ENCODE results near the gene MAP9. TPM values are rescaled to one million over a fixed set of nuclear protein-coding genes. Genes with fewer than 3 reads are reported as not detected.

MAP9 gene
- polyA plus RNA-seq, 1 donor from 2014 or later, result 36.0 TPM

DNA sequence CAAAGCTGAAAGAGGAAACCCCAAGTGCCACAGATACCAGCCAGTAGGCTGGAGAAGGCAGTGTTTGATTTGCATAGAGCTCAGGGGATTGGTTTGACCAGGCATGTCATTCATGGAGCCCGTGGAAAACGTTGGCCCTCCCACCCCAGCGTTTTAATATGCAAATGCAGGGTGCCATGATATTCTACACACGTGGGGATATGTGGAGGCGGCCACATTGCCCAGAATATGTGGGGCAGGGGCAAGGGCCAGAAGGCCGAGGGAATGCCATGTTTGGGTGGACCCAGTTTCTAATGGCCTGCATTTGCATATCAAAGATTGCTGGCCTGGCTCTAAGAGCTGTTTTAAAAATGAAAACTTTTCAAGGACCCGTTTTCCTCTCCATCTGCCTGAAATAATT, 71.1 kb downstream of the MAP9 start:
- no peaks in the 10 kb centered on the region for H3K79me2 ChIP-seq (replicated peaks; ENCODE audit: insufficient read depth, low read length)
- no peaks in the 10 kb centered on the region for H3K9me3 ChIP-seq (ENCODE audit: low read length)
- no peaks in the 10 kb centered on the region for H3K9me2 ChIP-seq (ENCODE audit: insufficient read depth, low read length)
- no peak overlapping the region for H3K27ac ChIP-seq (ENCODE audit: low read length)
- no peaks in the 10 kb centered on the region for H3K27me3 ChIP-seq (ENCODE audit: insufficient read depth, low read depth, low read length)
- no peak overlapping the region for H3K9ac ChIP-seq (ENCODE audit: low read length)
- no peaks in the 10 kb centered on the region for H3K36me3 ChIP-seq (ENCODE audit: insufficient read depth, low read length)
- TF ChIP-seq, protein P1, sequence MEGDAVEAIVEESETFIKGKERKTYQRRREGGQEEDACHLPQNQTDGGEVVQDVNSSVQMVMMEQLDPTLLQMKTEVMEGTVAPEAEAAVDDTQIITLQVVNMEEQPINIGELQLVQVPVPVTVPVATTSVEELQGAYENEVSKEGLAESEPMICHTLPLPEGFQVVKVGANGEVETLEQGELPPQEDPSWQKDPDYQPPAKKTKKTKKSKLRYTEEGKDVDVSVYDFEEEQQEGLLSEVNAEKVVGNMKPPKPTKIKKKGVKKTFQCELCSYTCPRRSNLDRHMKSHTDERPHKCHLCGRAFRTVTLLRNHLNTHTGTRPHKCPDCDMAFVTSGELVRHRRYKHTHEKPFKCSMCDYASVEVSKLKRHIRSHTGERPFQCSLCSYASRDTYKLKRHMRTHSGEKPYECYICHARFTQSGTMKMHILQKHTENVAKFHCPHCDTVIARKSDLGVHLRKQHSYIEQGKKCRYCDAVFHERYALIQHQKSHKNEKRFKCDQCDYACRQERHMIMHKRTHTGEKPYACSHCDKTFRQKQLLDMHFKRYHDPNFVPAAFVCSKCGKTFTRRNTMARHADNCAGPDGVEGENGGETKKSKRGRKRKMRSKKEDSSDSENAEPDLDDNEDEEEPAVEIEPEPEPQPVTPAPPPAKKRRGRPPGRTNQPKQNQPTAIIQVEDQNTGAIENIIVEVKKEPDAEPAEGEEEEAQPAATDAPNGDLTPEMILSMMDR (IDR thresholded peaks at IDR 0.05; ENCODE audit: poor library complexity, severe bottlenecking), result no peak
- TF ChIP-seq EZH2 (IDR thresholded peaks at IDR 0.05; ENCODE audit: borderline replicate concordance, insufficient read depth, low read length, poor library complexity, severe bottlenecking) (no peak), MXI1 (conservative IDR thresholded peaks at IDR 0.05; ENCODE audit: poor library complexity, severe bottlenecking) (no peak), RAD21 (conservative IDR thresholded peaks at IDR 0.05) (no peak), SMC3 (conservative IDR thresholded peaks at IDR 0.05; ENCODE audit: poor library complexity) (no peak), EP300 (conservative IDR thresholded peaks at IDR 0.05; ENCODE audit: poor library complexity, severe bottlenecking) (no peak), TAF1 (IDR thresholded peaks at IDR 0.05; ENCODE audit: low read depth) (no peak), POLR2AphosphoS5 (IDR thresholded peaks at IDR 0.05) (no peak)
- TF ChIP-seq, protein P2, sequence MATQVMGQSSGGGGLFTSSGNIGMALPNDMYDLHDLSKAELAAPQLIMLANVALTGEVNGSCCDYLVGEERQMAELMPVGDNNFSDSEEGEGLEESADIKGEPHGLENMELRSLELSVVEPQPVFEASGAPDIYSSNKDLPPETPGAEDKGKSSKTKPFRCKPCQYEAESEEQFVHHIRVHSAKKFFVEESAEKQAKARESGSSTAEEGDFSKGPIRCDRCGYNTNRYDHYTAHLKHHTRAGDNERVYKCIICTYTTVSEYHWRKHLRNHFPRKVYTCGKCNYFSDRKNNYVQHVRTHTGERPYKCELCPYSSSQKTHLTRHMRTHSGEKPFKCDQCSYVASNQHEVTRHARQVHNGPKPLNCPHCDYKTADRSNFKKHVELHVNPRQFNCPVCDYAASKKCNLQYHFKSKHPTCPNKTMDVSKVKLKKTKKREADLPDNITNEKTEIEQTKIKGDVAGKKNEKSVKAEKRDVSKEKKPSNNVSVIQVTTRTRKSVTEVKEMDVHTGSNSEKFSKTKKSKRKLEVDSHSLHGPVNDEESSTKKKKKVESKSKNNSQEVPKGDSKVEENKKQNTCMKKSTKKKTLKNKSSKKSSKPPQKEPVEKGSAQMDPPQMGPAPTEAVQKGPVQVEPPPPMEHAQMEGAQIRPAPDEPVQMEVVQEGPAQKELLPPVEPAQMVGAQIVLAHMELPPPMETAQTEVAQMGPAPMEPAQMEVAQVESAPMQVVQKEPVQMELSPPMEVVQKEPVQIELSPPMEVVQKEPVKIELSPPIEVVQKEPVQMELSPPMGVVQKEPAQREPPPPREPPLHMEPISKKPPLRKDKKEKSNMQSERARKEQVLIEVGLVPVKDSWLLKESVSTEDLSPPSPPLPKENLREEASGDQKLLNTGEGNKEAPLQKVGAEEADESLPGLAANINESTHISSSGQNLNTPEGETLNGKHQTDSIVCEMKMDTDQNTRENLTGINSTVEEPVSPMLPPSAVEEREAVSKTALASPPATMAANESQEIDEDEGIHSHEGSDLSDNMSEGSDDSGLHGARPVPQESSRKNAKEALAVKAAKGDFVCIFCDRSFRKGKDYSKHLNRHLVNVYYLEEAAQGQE (IDR thresholded peaks at IDR 0.05; ENCODE audit: borderline replicate concordance), result no peak
- H3K4me2 ChIP-seq (ENCODE audit: low read length), result no peak overlapping the region
- H3F3A ChIP-seq (ENCODE audit: insufficient read depth, low read length, poor library complexity, severe bottlenecking), result no peaks in the 10 kb centered on the region
- H4K20me1 ChIP-seq (ENCODE audit: insufficient read depth), result no peaks in the 10 kb centered on the region
- H3K4me3 ChIP-seq (ENCODE audit: low read length), result no peak overlapping the region
- no peak overlapping the region for H2AFZ ChIP-seq (ENCODE audit: low read depth, low read length)

DNA sequence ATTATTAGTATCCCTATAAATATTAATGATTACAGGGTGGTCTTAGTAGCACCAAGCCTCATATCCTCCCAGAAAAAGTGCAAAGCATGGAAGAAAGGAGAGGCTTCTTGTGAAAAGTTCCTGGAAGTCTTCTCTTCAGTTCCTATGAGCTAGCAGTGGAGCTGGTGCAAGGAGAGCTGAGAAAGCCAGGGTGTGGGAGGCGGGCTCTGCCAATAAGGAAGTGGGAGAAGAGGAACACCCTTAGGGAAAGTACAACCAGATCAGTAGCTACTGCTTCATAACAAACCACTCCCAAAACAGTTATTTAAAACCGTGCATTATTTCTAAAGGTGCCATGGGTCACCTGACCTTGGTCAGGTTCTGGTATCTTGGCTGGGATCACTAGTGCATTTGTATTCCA, 72.4 kb downstream of the MAP9 start:
- Histone ChIP-seq H3K9me2 (ENCODE audit: insufficient read depth, low read length) (no peaks in the 10 kb centered on the region), H3K9ac (ENCODE audit: low read length) (no peak overlapping the region), H3F3A (ENCODE audit: insufficient read depth, low read length, poor library complexity, severe bottlenecking) (no peaks in the 10 kb centered on the region), H3K36me3 (ENCODE audit: insufficient read depth, low read length) (no peaks in the 10 kb centered on the region), H3K27me3 (ENCODE audit: insufficient read depth, low read depth, low read length) (no peaks in the 10 kb centered on the region), H3K27ac (ENCODE audit: low read length) (no peak overlapping the region), H3K9me3 (ENCODE audit: low read length) (no peaks in the 10 kb centered on the region), H3K79me2 (replicated peaks; ENCODE audit: insufficient read depth, low read length) (no peaks in the 10 kb centered on the region), H3K4me3 (ENCODE audit: low read length) (no peak overlapping the region), H2AFZ (ENCODE audit: low read depth, low read length) (no peak overlapping the region), H4K20me1 (ENCODE audit: insufficient read depth) (no peaks in the 10 kb centered on the region), H3K4me2 (ENCODE audit: low read length) (no peak overlapping the region)
- TF ChIP-seq POLR2AphosphoS5 (IDR thresholded peaks at IDR 0.05), result no peak
- TF ChIP-seq SMC3 (conservative IDR thresholded peaks at IDR 0.05; ENCODE audit: poor library complexity), result no peak
- no peak for TF ChIP-seq RAD21 (conservative IDR thresholded peaks at IDR 0.05)
- TF ChIP-seq, protein P1 (IDR thresholded peaks at IDR 0.05; ENCODE audit: poor library complexity, severe bottlenecking), result no peak
- TF ChIP-seq, protein P2 (IDR thresholded peaks at IDR 0.05; ENCODE audit: borderline replicate concordance), result no peak
- TF ChIP-seq EZH2 (IDR thresholded peaks at IDR 0.05; ENCODE audit: borderline replicate concordance, insufficient read depth, low read length, poor library complexity, severe bottlenecking), result no peak
- TF ChIP-seq TAF1 (IDR thresholded peaks at IDR 0.05; ENCODE audit: low read depth), result no peak
- no peak for TF ChIP-seq MXI1 (conservative IDR thresholded peaks at IDR 0.05; ENCODE audit: poor library complexity, severe bottlenecking)
- no peak for TF ChIP-seq EP300 (conservative IDR thresholded peaks at IDR 0.05; ENCODE audit: poor library complexity, severe bottlenecking)
